ENCODE data around the gene IL20RA.

GRCh38 chr6:136955123-136955522 lies 89.6 kb downstream of the IL20RA start:
- TF ChIP-seq CTCF (CRISPR knock-in tag; IDR thresholded peaks at IDR 0.05) (no peak), POLR2A (IDR thresholded peaks at IDR 0.05; ENCODE audit: insufficient read depth in 1 of 2, low read depth in 2 of 2, low read length in 2 of 2) (no peak)
